Testis (tissue), 2 donors: Measurements from ENCODE around the gene PAX7.

Experiments used
- POLR2A ChIP-seq: fragments of 450-650 bp; IDR thresholded peaks from one replicate; pipeline ENCODE4 v1.6.1; 2017; ENCODE audit warnings: antibody characterized with exemption, mild to moderate bottlenecking, moderate library complexity
- TF ChIP-seq, protein P1 (sequence below), 3 experiments: fragments of 450-650 bp in 2 of 3; fragments of 200-600 bp in 1 of 3; sonication (generic) in 1 of 3; IDR thresholded peaks; one replicate each; pipeline ENCODE4 v1.5.1; 2016 to 2019; ENCODE audit warnings: antibody characterized with exemption in 3 of 3, mild to moderate bottlenecking in 2 of 3, moderate library complexity in 1 of 3

DNA sequence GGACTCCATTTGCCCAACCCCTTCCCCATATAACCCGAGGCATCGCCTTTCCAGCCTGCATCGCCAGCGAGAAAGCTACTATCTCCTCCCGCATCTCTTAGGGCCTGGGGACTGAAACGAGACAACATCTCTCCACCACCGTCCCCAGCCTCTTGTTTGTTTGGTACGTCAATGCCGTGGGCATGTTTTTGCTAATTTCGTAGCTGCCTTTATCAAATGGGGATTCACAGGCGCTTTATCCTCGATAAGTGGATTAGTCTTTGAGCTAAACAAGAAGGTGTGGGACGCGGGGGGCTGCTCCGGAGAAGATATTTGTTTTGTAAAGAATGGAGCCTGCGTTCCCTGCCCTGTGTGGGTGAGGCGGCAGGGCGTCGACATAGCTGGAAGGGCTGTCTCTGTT is 91.6 kb downstream of the PAX7 start:
- TF ChIP-seq POLR2A, result no peak
- TF ChIP-seq, protein P1, sequence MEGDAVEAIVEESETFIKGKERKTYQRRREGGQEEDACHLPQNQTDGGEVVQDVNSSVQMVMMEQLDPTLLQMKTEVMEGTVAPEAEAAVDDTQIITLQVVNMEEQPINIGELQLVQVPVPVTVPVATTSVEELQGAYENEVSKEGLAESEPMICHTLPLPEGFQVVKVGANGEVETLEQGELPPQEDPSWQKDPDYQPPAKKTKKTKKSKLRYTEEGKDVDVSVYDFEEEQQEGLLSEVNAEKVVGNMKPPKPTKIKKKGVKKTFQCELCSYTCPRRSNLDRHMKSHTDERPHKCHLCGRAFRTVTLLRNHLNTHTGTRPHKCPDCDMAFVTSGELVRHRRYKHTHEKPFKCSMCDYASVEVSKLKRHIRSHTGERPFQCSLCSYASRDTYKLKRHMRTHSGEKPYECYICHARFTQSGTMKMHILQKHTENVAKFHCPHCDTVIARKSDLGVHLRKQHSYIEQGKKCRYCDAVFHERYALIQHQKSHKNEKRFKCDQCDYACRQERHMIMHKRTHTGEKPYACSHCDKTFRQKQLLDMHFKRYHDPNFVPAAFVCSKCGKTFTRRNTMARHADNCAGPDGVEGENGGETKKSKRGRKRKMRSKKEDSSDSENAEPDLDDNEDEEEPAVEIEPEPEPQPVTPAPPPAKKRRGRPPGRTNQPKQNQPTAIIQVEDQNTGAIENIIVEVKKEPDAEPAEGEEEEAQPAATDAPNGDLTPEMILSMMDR (IDR thresholded peaks at IDR 0.05), result no peak
